ENCODE data around the gene DGKB. TPM values are rescaled to one million over a fixed set of nuclear protein-coding genes. Genes with fewer than 3 reads are reported as not detected.

The DGKB gene
- total and polyA plus RNA-seq, 12 donors, result 0.07 to 5.8 (median 1.5) TPM; not detected in 3

GRCh38 chr7:14870394-14870793 lies 32.2 kb downstream of the DGKB start:
- TF ChIP-seq, protein P1, sequence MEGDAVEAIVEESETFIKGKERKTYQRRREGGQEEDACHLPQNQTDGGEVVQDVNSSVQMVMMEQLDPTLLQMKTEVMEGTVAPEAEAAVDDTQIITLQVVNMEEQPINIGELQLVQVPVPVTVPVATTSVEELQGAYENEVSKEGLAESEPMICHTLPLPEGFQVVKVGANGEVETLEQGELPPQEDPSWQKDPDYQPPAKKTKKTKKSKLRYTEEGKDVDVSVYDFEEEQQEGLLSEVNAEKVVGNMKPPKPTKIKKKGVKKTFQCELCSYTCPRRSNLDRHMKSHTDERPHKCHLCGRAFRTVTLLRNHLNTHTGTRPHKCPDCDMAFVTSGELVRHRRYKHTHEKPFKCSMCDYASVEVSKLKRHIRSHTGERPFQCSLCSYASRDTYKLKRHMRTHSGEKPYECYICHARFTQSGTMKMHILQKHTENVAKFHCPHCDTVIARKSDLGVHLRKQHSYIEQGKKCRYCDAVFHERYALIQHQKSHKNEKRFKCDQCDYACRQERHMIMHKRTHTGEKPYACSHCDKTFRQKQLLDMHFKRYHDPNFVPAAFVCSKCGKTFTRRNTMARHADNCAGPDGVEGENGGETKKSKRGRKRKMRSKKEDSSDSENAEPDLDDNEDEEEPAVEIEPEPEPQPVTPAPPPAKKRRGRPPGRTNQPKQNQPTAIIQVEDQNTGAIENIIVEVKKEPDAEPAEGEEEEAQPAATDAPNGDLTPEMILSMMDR (IDR thresholded peaks at IDR 0.05), result no peak
- no peak for TF ChIP-seq POLR2A (IDR thresholded peaks at IDR 0.05)
- no peak for DNase-seq
- WGBS, 4 donors, result 72 to 93% (median 80%) methylated on average over 8 to 11 of the region's 11 CpGs
- intact Hi-C loops (cut with DNase I), result no loop called here
- no peaks in the 10 kb centered on the region for H3K4me1 ChIP-seq (replicated peaks in 1 of 2)
- H3K27me3 ChIP-seq, result no peaks in the 10 kb centered on the region
- no peaks in the 10 kb centered on the region for H3K36me3 ChIP-seq (replicated peaks in 1 of 2)
- no peak overlapping the region for H3K27ac ChIP-seq
- no peak overlapping the region for H3K4me3 ChIP-seq
- H3K9me3 ChIP-seq (replicated peaks in 1 of 3), result no peaks in the 10 kb centered on the region

GRCh38 chr7:14868937-14869336 lies 33.6 kb downstream of the DGKB start:
- DNase-seq, result no peak
- no peak overlapping the region for H3K27ac ChIP-seq
- no peaks in the 10 kb centered on the region for H3K36me3 ChIP-seq (replicated peaks in 1 of 2)
- no peak for TF ChIP-seq POLR2A (IDR thresholded peaks at IDR 0.05)
- TF ChIP-seq, protein P1 (IDR thresholded peaks at IDR 0.05), result no peak
- H3K4me1 ChIP-seq (replicated peaks in 1 of 2), result no peaks in the 10 kb centered on the region
- no peaks in the 10 kb centered on the region for H3K9me3 ChIP-seq (replicated peaks in 1 of 3)
- intact Hi-C loops (cut with DNase I), result no loop called here
- H3K27me3 ChIP-seq, result no peaks in the 10 kb centered on the region
- H3K4me3 ChIP-seq, result no peak overlapping the region

GRCh38 chr7:14861456-14861855 lies 41.1 kb downstream of the DGKB start:
- no peak for DNase-seq
- H3K4me3 ChIP-seq, result no peak overlapping the region
- no peaks in the 10 kb centered on the region for H3K9me3 ChIP-seq (replicated peaks in 1 of 3)
- H3K4me1 ChIP-seq (replicated peaks in 1 of 2), result no peaks in the 10 kb centered on the region
- intact Hi-C loops (cut with DNase I), result no loop called here
- H3K36me3 ChIP-seq (replicated peaks in 1 of 2), result no peaks in the 10 kb centered on the region
- H3K27ac ChIP-seq, result no peak overlapping the region
- H3K27me3 ChIP-seq, result no peaks in the 10 kb centered on the region
- 63 to 82% (median 78%) methylated on average over 1 of the region's 1 CpG for WGBS, 4 donors
- TF ChIP-seq, protein P1 (IDR thresholded peaks at IDR 0.05), result no peak
- TF ChIP-seq POLR2A (IDR thresholded peaks at IDR 0.05), result no peak

GRCh38 chr7:14859267-14859666 lies 43.3 kb downstream of the DGKB start:
- Histone ChIP-seq H3K27me3 (no peaks in the 10 kb centered on the region), H3K4me1 (replicated peaks in 1 of 2) (no peaks in the 10 kb centered on the region), H3K27ac (no peak overlapping the region), H3K4me3 (no peak overlapping the region), H3K36me3 (replicated peaks in 1 of 2) (no peaks in the 10 kb centered on the region), H3K9me3 (replicated peaks in 1 of 3) (no peaks in the 10 kb centered on the region)
- TF ChIP-seq POLR2A (IDR thresholded peaks at IDR 0.05), result no peak
- TF ChIP-seq, protein P1 (IDR thresholded peaks at IDR 0.05), result no peak
- DNase-seq, result no peak
- 44 to 59% (median 49%) methylated on average over 2 of the region's 2 CpGs for WGBS, 4 donors
- intact Hi-C loops (cut with DNase I), result no loop called here

Data from adrenal gland (tissue), 12 donors.